CD14-positive monocyte (primary cell): ENCODE results near the gene MYO3B. TPM values are rescaled to one million over a fixed set of nuclear protein-coding genes. Genes with fewer than 3 reads are reported as not detected.

Experiments used
- DNase-seq, 3 donors: peaks; one replicate each; pipeline ENCODE4 v3.0.0-alpha.2; 2011 to 2022
- H2AFZ ChIP-seq: 2 replicates; pipeline ENCODE4 v1.6.0; 2012; ENCODE audit warnings: mild to moderate bottlenecking, low read depth, low read length, inconsistent platforms; ENCODE audit not compliant: insufficient read depth, poor library complexity, severe bottlenecking
- H3K27ac ChIP-seq, 2 donors: 1 replicate in 1 of 2; 2 replicates in 1 of 2; pipeline ENCODE4 v1.5.1; 2012 to 2013; ENCODE audit warnings: low read length in 2 of 2, control low read depth in 1 of 2, inconsistent platforms in 1 of 2, low read depth in 1 of 2, mild to moderate bottlenecking in 1 of 2
- H3K27me3 ChIP-seq, 2 donors: one replicate each; pipeline versions ENCODE4 v1.6.0 to v1.6.1; 2011 to 2013; ENCODE audit warnings: low read length in 2 of 2; ENCODE audit not compliant: control insufficient read depth in 2 of 2, insufficient read depth in 2 of 2
- H3K36me3 ChIP-seq, 2 donors: replicated peaks in 1 of 2; 1 replicate in 1 of 2; 2 replicates in 1 of 2; pipeline versions ENCODE4 v1.5.1 to v1.6.1; 2012 to 2013; ENCODE audit warnings: low read length in 2 of 2, control low read depth in 1 of 2, inconsistent platforms in 1 of 2, mild to moderate bottlenecking in 1 of 2; ENCODE audit not compliant: insufficient read depth in 2 of 2, control insufficient read depth in 1 of 2
- H3K4me1 ChIP-seq, 2 donors: 1 replicate in 1 of 2; 2 replicates in 1 of 2; pipeline versions ENCODE4 v1.5.1 to v1.6.1; 2012 to 2013; ENCODE audit warnings: low read length in 2 of 2, control low read depth in 1 of 2, inconsistent platforms in 1 of 2, mild to moderate bottlenecking in 1 of 2, moderate library complexity in 1 of 2; ENCODE audit not compliant: insufficient read depth in 2 of 2, control insufficient read depth in 1 of 2
- H3K4me2 ChIP-seq: replicated peaks from 2 replicates; pipeline ENCODE3; 2012; ENCODE audit warnings: low read length, moderate library complexity, mild to moderate bottlenecking; ENCODE audit not compliant: poor library complexity, severe bottlenecking; ENCODE audit errors: extremely low read depth
- H3K4me3 ChIP-seq, 3 experiments: fragments of 200-600 bp in 1 of 3; sonication (generic) in 1 of 3; replicated peaks in 1 of 3; 1 replicate in 2 of 3; 2 replicates in 1 of 3; pipeline ENCODE4 v1.5.1; 2011 to 2013; ENCODE audit warnings: low read length in 3 of 3, mild to moderate bottlenecking in 3 of 3, control low read depth in 2 of 3, low read depth in 2 of 3, inconsistent platforms in 1 of 3, moderate library complexity in 1 of 3
- H3K79me2 ChIP-seq: 2 replicates; pipeline ENCODE4 v1.6.0; 2012; ENCODE audit warnings: mild to moderate bottlenecking, control low read depth, inconsistent platforms, low read length, moderate library complexity; ENCODE audit not compliant: insufficient read depth
- H3K9ac ChIP-seq: 2 replicates; pipeline ENCODE4 v1.6.0; 2017; ENCODE audit warnings: low read length, mild to moderate bottlenecking; ENCODE audit not compliant: insufficient read depth, poor library complexity, severe bottlenecking
- H3K9me3 ChIP-seq, 2 donors: replicated peaks in 1 of 2; 1 replicate in 1 of 2; 2 replicates in 1 of 2; pipeline versions ENCODE4 v1.5.1 to v1.6.1; 2012 to 2013; ENCODE audit warnings: low read length in 2 of 2, control low read depth in 1 of 2; ENCODE audit not compliant: control insufficient read depth in 1 of 2, insufficient read depth in 1 of 2
- H4K20me1 ChIP-seq: 2 replicates; pipeline ENCODE4 v1.6.0; 2012; ENCODE audit warnings: mild to moderate bottlenecking, low read length, control low read depth, moderate library complexity; ENCODE audit not compliant: insufficient read depth
- H3K27ac Mint-ChIP-seq, 7 donors: one replicate each; pipeline ENCODE4 v1.8.0; 2020; ENCODE audit warnings: mild to moderate bottlenecking in 7 of 7, mixed read lengths in 7 of 7, moderate library complexity in 6 of 7, inconsistent platforms in 2 of 7
- H3K27me3 Mint-ChIP-seq, 3 donors: one replicate each; pipeline ENCODE4 v1.8.0; 2021 to 2022; ENCODE audit warnings: low read depth in 3 of 3, mild to moderate bottlenecking in 3 of 3, mixed read lengths in 3 of 3, moderate library complexity in 3 of 3, inconsistent platforms in 1 of 3
- H3K36me3 Mint-ChIP-seq, 2 donors: one replicate each; pipeline ENCODE4 v1.8.0; 2020; ENCODE audit warnings: mixed read lengths in 2 of 2, inconsistent platforms in 1 of 2, mild to moderate bottlenecking in 1 of 2
- H3K4me1 Mint-ChIP-seq: one replicate; pipeline ENCODE4 v1.8.0; 2020; ENCODE audit warnings: mild to moderate bottlenecking, mixed read lengths
- H3K4me3 Mint-ChIP-seq, 2 donors: one replicate each; pipeline ENCODE4 v1.8.0; 2020; ENCODE audit warnings: mild to moderate bottlenecking in 2 of 2, mixed read lengths in 2 of 2, moderate library complexity in 1 of 2
- H3K9me3 Mint-ChIP-seq, 7 donors: one replicate each; pipeline ENCODE4 v1.8.0; 2020 to 2022; ENCODE audit warnings: mixed read lengths in 7 of 7, mild to moderate bottlenecking in 6 of 7, moderate library complexity in 6 of 7, inconsistent platforms in 2 of 7
- CTCF ChIP-seq: fragments of 200-600 bp; IDR thresholded peaks from one replicate; pipeline ENCODE4 v1.8.0; 2022; ENCODE audit warnings: antibody characterized with exemption, mild to moderate bottlenecking
- WGBS: methylation state at CpG from one replicate; pipeline ENCODE4 v1.1.5; 2013; ENCODE audit warnings: missing lambda C conversion rate; ENCODE audit not compliant: insufficient coverage; 5-methylcytosine and 5-hydroxymethylcytosine counted together
- intact Hi-C, 2 donors: fragments of 100-400 bp; cut with micrococcal nuclease; formaldehyde crosslinking; loops; one replicate each; pipeline versions ENCODE4 v1.15.0 to v1.15.1; 2023
- polyA plus RNA-seq, 3 donors: library from polyadenylated mRNA; depleted of rRNA in 1 of 3; unstranded in 2 of 3; stranded (reverse) in 1 of 3; fragments of 300-500 nt in 2 of 3; fragments of >200 nt in 1 of 3; fragmentation: Illumina TruSeq in 2 of 3; gene quantifications; 1 replicate in 2 of 3; 2 replicates in 1 of 3; pipeline ENCODE4 v1.2.3, GENCODE V29; 2012 to 2021

MYO3B gene
- polyA plus RNA-seq, 3 donors = not detected

- H3K27ac ChIP-seq = no peak overlapping the region
- no peaks in the 10 kb centered on the region for H3K9me3 ChIP-seq
- no peak overlapping the region for H3K4me3 ChIP-seq
- no peak for DNase-seq
- Mint-ChIP-seq H3K27ac (no peak overlapping the region), H3K27me3 (peaks cover 0 to 4% (median 2%) of the 10 kb centered on the region in 3 donors), H3K4me1 (no peaks in the 10 kb centered on the region), H3K4me3 (no peak overlapping the region), H3K9me3 (peaks cover 0 to 2% (median 0%) of the 10 kb centered on the region in 7 donors), H3K36me3 (no peaks in the 10 kb centered on the region)
- no peaks in the 10 kb centered on the region for H3K36me3 ChIP-seq
- no peaks in the 10 kb centered on the region for H3K79me2 ChIP-seq
- intact Hi-C loops = no loop called here
- H3K4me2 ChIP-seq = no peak overlapping the region
- no peak overlapping the region for H2AFZ ChIP-seq
- no peak for TF ChIP-seq CTCF
- H3K9ac ChIP-seq = no peak overlapping the region
- H3K4me1 ChIP-seq = no peaks in the 10 kb centered on the region
- no peaks in the 10 kb centered on the region for H4K20me1 ChIP-seq
- no CpG with 5 or more reads among the region's 6 CpGs for WGBS
- H3K27me3 ChIP-seq = no peaks in the 10 kb centered on the region
Observed at GRCh38 chr2:170163411-170164065, 14.4 kb upstream of the MYO3B start.

- DNase-seq = no peak
- Histone ChIP-seq H3K79me2 (no peaks in the 10 kb centered on the region), H3K4me1 (no peaks in the 10 kb centered on the region), H3K9ac (no peak overlapping the region), H3K36me3 (no peaks in the 10 kb centered on the region), H4K20me1 (no peaks in the 10 kb centered on the region), H3K27ac (no peak overlapping the region), H3K4me2 (no peak overlapping the region), H2AFZ (no peak overlapping the region), H3K4me3 (no peak overlapping the region), H3K27me3 (no peaks in the 10 kb centered on the region), H3K9me3 (no peaks in the 10 kb centered on the region)
- Mint-ChIP-seq H3K4me1 (no peaks in the 10 kb centered on the region), H3K9me3 (peaks cover 0 to 2% (median 0%) of the 10 kb centered on the region in 7 donors), H3K27ac (no peak overlapping the region), H3K36me3 (no peaks in the 10 kb centered on the region), H3K27me3 (peaks cover 0 to 3% (median 0%) of the 10 kb centered on the region in 3 donors), H3K4me3 (no peak overlapping the region)
- TF ChIP-seq CTCF = no peak
- WGBS = no CpG with 5 or more reads among the region's 2 CpGs
- intact Hi-C loops = no loop called here
Observed at GRCh38 chr2:170165129-170165528, 12.8 kb upstream of the MYO3B start.
